GF-D8 (cell line): ENCODE results near the gene RBMS3.
"Not testable (repeated sequence)": the region's sequence is repeated elsewhere in the genome, so short reads cannot be mapped to it uniquely, and the experiment has no call there.

Source experiments
- DNase-seq: peaks from one replicate; lab custom pipeline; 2025; lab: John Stamatoyannopoulos, UW

RBMS3 gene

DNA sequence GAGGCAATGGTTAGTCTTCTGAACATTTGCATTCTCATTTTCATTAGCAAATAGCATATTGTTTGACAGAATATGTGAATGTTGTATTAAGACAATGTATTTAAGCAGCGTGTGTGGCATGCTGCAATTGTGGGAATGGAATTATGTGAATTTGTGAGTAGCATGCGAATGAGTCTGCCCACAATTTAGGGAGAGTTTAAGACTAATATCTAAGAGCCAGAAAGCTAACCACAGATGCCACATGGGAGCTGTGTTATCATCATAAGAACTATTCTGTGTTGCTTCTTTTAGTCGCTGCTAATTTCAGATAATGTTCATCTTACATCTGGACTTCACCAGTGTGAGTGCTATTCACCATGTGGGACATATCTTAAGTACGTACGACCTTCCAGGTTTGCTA is 494.5 kb downstream of the RBMS3 start:
- DNase-seq, result no peak

DNA sequence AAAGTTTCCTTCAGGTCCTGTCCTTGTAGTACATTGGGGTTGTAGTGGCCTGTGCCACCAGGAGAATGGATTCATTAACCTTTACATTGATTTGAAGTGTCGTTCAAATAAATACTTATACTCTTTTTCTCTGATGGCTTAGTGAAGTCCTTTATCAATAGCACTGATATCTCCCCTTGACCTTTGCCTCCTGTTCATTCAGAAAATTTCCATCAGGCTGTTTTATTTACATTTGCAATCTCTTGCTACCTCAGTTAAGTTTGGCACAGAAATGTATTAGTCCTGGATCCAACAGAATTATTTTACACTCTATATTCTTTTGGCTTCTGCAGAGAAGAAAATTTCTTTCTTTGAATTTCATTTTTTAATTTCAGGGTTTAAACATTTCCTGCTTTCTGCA is 497.0 kb downstream of the RBMS3 start:
- no peak for DNase-seq

DNA sequence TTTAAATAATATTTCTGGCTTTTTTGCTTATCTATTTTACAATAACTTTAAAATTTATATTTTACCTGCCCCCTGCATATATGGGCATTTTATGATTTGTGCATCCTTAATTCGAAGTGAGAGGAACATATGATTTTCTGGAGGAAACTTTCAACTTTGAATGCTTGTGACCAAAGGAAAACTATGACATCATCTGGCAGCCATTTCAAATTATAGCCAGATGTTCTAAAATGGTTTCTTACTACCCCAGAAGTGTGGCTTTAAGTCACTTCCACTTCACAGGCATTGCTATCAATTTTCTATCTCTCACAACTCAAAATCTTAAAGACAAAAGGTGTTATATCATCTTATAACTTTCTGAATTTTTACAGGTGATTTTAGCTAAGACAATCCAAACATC is 508.8 kb downstream of the RBMS3 start:
- no peak for DNase-seq

DNA sequence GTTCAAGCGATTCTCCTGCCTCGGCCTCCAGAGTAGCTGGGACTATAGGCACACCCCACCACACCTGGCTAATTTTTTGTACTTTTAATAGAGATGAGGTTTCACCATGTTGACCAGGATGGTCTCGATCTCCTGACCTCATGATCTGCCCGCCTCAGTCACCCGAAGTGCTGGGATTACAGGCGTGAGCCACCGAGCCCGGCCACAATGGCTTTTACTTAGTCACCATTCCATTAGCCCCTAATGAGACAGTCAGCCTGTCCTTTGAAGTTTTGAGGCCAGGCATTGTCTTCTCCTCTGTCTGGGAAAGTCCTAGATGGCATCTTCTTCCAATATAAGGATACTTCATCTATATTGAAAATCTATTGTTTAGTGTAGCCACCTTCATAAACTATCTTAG is 515.9 kb downstream of the RBMS3 start:
- DNase-seq, result no peak

DNA sequence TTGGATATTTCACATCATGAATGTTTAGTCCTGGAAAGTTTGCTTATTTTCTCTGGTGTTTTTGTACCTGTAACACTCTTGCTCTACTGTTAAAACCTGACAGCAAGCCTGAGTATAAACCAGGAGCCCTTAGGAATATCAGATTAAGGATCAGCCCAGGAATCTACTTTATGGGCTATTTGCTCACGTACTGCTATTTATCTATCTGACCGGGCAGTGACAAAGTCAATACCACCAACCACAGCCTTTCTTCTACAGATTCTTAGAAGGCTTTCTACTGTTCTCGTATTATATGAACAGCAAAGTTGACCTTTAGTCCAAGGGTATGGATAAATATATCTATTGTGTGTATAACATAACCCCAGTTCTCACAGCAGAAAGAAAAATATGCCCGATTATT is 521.2 kb downstream of the RBMS3 start:
- DNase-seq, result no peak

DNA sequence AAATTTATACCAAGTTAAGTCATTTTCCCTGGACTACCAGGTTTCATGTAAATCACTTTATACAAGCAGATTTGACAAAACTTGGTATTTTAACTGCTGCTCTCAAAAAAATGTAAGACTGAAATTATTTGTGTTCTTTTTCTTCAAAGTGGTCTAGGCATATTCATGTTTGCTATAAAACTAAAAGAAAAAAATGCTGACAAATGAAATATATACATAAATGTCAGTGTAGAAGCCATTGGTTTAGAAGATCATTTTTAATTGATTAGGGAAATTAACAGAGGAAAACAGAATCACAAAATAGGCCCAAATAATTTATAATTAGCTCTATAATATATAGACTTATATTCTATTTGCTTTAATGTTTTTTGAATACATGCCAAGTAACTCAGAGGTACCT is 523.2 kb downstream of the RBMS3 start:
- DNase-seq, result no peak

DNA sequence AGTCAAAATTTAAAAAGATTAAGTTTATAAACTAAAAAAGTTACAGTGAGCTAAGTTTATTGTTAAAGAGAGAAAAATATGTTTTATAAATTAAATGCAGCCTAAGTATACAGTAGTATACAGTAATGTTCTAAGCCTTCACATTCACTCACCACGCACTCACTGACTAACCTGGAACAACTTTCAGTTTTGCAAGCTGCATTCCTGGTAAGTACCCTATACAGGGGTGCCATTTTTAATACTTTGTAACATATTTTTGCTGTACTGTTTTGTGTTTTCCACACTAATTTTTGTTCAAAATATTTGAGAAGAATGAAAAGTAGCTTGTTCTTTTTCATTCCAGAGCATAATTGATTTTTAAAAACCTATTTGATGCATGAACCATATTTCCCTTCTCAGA is 524.9 kb downstream of the RBMS3 start:
- DNase-seq, result no peak

DNA sequence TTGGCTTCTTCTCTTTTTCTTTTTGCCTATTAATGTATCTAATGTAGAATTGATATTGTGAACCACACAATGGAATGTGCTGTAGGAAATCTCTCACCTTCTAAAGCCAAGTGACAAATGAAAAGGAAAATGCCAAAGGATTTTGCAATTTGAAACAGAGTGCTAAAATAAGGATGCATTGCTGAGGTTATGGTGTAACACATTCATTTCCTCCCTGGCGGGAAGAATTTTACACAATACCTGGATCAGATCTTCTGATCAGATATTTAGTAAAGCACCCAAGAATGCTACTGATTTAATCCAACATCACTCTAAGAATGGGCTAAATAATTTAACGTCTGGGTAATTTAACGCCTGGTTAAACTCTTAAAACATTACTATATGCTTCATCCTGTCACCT is 527.5 kb downstream of the RBMS3 start:
- DNase-seq, result not testable (repeated sequence)

DNA sequence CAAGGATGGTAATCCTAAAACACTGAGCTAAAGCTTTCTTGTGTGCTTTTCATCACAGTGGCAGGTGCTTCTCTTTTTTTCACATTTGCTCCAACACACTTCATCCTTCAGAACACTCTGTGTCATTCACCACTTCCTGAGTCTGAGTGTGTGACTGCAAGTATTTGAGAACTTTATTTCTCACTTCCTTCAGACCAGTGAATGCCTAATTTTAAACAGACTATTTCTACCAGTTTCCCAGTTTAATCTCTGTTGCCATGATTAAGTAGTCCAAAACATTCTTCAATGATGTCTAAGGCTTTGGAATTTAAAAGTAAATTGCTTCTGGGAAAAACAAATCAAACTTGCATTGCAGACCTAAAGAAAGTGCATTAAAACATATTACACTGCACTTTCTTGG is 541.2 kb downstream of the RBMS3 start:
- no peak for DNase-seq

DNA sequence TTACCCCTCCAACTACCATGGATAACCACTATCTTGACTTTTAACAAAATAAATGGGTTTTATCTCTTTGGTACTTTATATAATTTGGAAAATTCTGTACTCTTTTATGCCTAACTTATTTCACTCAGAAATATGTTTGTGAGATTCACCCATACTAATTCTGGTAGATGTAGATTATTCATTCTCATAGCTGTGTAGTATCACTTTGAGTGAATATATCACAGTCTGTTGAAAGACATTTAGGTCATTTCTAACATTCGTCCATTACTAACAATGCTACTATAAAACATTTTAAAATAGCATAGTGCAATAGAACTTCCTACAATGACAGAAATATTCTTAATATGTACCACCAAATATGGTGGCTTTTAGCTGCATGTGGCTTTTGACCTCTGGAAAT is 542.4 kb downstream of the RBMS3 start:
- DNase-seq, result no peak

DNA sequence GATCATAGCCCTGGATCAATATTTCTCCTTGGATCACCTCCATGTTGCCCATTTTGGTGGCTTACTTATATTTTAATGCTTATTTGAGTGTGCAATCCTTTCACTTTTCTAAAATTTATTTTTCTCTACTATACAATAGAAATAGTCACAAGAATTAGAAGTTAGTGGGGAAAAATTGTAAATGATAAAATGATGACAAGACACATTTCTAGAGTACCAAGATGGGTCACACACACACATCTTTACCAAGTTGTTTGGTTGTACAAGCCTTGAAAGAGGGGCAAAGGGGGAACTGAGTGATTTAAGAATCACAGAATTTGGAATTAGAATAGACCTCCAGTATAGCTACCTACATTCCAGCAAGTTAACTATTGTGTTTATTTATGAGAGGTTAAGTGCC is 545.8 kb downstream of the RBMS3 start:
- DNase-seq, result no peak

DNA sequence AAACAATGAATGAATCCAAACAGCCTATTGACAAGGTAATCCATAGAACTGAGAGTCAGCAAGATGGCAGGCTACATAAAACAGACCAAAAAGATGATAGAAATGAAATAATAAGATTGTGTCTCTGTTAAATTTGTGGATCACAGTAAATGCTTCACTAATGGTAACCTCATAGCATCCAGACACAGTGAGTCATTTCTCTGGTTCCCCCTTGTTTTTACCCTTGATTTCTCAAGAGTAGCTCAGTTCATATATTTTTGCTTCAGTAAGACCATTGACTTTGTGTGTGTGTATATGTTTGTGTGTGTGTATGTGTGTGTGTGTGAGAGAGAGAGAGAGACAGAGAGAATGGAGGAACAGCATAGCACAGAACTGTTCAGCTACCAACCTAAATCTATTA is 546.9 kb downstream of the RBMS3 start:
- no peak for DNase-seq

DNA sequence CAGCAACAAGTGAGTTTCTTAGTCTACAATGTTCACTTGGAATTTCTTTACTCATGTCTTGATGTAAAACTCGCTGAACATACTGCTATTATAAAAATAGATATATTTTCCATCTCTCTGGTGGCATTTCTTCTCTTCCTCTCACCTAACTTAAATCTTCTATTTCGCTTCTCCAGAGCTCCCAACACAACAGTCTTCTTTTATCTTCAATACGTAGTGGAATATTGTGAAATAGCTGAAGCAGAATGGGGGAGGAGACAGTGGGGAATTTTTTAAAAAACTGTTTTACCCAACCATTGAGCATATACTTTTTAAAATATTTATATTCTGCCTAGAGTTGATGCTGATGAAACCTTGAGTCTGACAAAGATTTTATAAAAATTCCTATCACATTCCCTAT is 548.5 kb downstream of the RBMS3 start:
- DNase-seq, result no peak

DNA sequence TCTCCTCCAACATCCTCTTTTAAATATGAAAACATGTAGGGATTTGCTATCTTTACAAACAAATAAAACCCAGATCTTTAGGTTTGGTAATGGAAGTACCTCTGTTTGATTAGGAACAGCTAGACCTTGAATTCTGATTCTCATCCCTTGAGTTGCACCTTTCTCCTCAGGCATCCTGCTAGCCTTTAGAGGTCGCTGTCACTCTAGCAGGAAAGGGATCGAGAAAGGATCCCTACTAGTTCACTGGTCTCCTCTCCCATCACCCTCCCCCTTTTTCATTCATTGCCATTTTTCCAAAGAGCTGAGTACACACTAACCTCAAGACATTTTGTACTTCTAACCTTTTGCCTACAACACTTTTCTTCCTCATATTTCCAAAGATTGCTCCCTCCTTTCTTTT is 569.8 kb downstream of the RBMS3 start:
- DNase-seq, result no peak

DNA sequence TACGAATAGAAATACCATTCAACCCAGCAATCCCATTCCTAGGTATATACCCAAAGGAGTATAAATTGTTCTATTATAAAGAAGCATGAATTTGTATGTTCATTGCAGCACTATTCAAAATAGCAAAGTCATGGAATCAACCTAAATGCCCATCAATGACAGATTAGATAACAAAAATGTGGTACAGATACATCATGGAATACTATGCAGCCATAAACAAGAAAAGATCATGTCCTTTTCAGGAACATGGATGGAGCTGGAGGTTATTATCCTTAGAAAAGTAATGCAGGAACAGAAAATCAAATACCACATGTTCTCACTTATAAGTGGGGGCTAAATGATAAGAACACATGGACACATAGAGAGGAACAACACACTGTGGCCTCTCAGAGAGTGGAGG is 571.9 kb downstream of the RBMS3 start:
- no peak for DNase-seq

DNA sequence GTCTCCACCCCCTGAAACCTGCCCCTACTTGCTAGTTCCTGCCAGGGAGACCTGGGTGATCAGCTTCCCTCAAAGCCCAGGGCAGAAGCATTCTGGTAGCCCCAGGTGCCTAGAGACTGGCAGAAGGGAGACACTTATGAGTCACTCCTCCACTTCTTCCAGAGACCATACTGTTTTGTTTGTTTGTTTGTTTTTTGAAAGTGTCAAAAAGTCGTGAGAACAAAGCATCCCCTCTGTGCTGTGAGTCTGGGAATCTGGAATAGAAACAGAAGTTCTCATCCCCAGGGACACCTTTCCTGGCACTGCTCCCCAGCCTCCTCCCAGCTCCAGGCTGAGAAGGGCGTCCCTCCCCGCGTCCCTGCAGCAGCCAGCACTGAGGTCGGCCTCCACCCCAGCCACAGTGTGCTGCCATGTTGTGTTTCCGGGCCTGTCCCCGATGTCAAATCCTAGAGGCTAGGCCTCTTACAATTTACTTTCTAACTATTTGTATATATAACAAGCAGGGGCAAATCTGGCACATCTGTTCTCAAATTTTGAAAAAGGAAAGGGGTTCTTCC is 573.0 kb downstream of the RBMS3 start:
- DNase-seq, result no peak

DNA sequence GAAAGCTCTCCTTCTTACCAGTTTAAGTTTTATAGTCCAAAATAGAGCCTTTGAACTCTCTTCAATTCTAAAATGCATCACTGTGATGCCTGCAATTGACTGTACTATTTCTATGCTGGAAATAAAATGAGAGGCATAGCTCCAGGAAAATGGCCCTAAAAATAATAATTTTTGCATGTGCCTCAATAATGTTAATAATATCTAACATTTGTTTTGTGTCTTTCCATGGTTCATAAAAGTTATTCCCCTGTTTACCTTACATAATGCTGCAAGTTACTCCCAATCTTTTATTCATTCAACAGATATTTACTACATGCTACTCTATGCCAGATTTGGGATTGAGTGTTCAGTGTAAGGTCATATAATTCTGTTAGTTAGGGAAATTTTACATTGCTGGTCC is 574.0 kb downstream of the RBMS3 start:
- DNase-seq, result no peak

DNA sequence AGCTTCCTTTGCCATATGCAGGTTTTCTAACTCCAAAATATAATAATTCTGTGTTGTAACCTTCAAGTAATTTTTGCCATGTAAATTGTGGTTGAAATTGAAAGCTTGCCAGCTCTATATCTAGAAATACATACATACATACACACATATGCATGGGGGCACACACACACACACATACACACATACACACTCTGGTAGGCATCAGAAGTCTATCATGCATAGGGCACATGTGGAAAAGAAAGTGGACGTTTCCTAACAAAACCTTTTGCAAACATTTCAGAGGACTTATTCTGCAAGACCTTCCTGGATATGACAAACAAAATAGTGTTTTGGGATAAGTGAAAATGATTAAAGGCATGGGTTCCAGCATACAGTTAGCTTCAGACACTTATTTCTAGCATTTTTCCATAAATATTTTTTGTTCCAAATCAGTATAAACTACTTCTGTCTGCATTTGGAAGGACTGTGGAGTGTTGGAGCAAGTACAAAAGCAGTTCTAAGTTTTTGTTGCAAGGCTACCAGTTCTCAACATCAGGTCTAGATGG is 578.9 kb downstream of the RBMS3 start:
- no peak for DNase-seq

DNA sequence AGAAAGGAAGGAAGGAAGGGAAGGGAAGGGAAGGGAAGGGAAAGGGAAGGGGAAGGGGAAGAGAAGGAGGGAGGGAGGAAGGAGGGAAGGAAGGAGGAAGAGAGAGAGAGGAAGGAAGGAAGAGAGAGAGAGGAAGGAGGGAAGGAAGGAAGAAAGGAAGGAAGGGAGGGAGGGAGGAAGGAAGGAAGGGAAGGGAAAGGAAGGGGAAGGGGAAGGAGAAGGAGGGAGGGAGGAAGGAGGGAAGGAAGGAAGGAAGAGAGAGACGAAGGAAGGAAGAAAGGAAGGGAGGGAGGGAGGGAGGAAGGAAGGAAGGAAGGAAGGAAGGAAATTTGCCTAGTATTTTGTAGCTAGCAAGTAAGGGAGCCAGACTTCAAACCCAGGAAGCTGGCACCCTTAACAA is 583.9 kb downstream of the RBMS3 start:
- DNase-seq, result no peak

DNA sequence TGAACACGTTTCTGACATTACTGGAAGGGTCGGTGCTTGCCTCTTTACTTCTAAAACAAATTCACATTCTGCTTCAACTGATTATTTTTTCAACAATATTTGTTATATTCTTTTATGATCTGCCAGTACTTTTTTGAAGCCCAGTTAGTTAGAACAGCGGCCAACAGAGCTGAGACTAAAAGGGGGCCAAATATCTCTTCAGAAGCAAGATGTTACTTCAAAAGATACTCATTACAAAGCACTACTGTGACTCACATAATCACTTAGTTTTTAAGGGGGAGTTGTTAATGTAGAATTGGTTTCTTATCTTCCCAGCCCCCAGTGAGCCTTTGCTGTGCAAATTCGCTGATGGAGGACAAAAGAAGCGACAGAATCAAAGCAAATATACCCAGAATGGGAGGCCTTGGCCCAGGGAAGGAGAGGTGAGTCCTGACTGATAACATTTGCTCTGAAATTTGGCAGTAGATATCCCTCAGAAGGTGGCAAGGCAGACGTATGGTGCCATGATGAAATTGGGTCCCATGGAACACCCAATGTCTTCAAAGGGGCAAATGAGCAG is 587.8 kb downstream of the RBMS3 start:
- no peak for DNase-seq

DNA sequence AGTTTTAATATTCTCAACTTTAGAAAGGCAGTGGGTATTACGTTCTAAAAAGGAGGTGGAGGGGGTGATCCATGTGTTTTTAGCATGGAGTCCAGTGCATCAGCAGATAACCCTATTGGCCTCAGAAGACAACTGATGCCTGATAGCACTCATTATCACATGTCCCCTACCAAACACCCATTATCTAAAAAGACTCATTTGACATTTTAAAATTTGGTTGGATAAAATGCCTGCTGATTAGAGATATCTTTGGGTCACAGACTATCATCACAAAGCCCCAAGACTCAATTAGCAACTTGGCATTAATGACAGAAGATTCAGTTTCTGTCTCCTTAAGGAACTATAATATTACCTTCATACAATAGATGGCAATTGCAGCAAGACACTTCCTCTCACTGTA is 589.3 kb downstream of the RBMS3 start:
- no peak for DNase-seq

DNA sequence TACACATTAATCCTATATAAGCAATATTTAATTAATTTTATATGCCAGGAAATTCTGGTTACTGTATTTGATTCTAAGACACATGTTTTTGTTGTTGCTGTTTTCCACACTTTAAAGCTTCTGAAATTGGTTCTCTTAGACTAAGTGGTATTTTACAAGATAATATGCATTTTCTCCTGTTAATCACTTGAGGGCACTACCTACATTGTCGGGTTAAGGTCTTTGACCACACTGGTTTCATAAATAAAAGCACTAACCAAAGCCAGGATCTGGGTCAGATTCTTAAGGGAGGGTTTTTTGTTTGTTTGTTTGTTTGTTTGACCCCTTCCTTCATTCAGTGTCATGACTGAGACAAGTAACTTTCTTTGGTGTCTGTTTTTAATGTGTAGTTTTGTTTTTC is 590.2 kb downstream of the RBMS3 start:
- no peak for DNase-seq

DNA sequence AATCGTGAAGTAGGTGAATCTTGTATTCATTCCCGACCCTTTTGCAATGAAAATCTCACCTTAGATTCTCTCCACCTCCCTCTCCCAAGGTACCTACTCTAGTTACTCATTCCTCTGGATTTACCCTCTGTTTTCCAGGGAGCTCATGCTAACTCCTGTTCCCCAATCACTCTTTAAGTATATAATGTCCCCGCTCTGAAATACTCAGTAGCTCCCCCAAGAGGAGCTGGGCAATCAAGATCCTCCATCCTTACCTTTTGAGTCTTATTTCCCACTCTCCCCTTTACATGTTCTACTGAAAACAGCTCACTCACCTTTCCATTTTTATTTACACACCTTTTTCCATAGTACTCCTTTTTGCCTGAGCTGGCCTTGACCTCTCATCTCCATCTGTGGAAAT is 599.9 kb downstream of the RBMS3 start:
- DNase-seq, result no peak

DNA sequence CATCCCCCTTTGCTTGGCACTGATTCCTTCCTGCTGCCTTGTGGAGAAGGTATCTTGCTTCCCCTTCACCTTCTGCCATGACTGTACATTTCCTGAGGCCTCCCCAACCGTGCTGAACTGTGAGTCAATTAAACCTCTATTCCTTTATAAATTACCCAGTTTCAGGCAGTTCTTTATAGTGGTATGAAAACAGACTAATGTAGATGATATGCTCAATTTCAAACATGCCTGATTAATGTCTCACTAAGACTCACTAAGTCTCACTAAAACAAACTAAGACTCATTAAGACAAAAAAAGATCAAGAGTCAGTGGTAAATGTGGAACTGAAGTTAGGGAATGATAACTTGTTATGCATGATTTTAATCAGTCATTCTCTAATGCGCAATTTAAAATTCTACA is 606.6 kb downstream of the RBMS3 start:
- no peak for DNase-seq
